CD4-positive, alpha-beta T cell (primary cell): ENCODE data around the gene OR1N1. TPM values are rescaled to one million over a fixed set of nuclear protein-coding genes. Genes with fewer than 3 reads are reported as not detected.

Source experiments
- ATAC-seq: fragments of 200-7000 bp; cut with Tn5 transposase; one replicate; pipeline ENCODE4 v1.10.0; 2022; ENCODE audit warnings: mild to moderate bottlenecking; ENCODE audit not compliant: poor library complexity
- CTCF ChIA-PET: fragments of 350-600 bp; sonication (Branson Sonifier 250); formaldehyde crosslinking; loops from one replicate; lab custom pipeline; 2021; ENCODE audit warnings: antibody characterized with exemption, inconsistent platforms; lab: Charles Lee
- POLR2A ChIA-PET: fragments of 350-600 bp; sonication (Branson Sonifier 250); formaldehyde crosslinking; loops from one replicate; lab custom pipeline; 2021; ENCODE audit warnings: antibody characterized with exemption, inconsistent platforms; lab: Charles Lee
- DNase-seq, 14 experiments: peaks; one replicate each; pipeline ENCODE4 v3.0.0-alpha.2; 2013 to 2020; ENCODE audit warnings: mixed read lengths in 2 of 14
- H3K27ac ChIP-seq, 2 donors: one replicate each; pipeline versions ENCODE4 v1.5.1 to v1.7.0; 2013; ENCODE audit warnings: low read length in 2 of 2, low read depth in 1 of 2, mild to moderate bottlenecking in 1 of 2
- H3K27me3 ChIP-seq, 2 experiments: 1 replicate in 1 of 2; 2 replicates in 1 of 2; pipeline versions ENCODE4 v1.6.1 to v1.7.0; 2013; ENCODE audit warnings: low read length in 2 of 2, control low read depth in 1 of 2, mild to moderate bottlenecking in 1 of 2, moderate library complexity in 1 of 2; ENCODE audit not compliant: insufficient read depth in 2 of 2, control insufficient read depth in 1 of 2
- H3K36me3 ChIP-seq: one replicate; pipeline ENCODE4 v1.6.1; 2013; ENCODE audit warnings: low read length, control low read depth; ENCODE audit not compliant: insufficient read depth
- H3K4me1 ChIP-seq: one replicate; pipeline ENCODE4 v1.6.1; 2013; ENCODE audit warnings: low read length, control low read depth; ENCODE audit not compliant: insufficient read depth
- H3K4me3 ChIP-seq: one replicate; pipeline ENCODE4 v1.5.1; 2013; ENCODE audit warnings: mild to moderate bottlenecking, low read length, moderate library complexity
- H3K9me3 ChIP-seq, 2 experiments: 1 replicate in 1 of 2; 2 replicates in 1 of 2; pipeline versions ENCODE4 v1.6.1 to v1.7.0; 2013; ENCODE audit warnings: low read length in 2 of 2, mild to moderate bottlenecking in 2 of 2, control low read depth in 1 of 2, moderate library complexity in 1 of 2; ENCODE audit not compliant: control insufficient read depth in 1 of 2, insufficient read depth in 1 of 2
- H3K27ac Mint-ChIP-seq: one replicate; pipeline ENCODE4 v1.8.0; 2020; ENCODE audit warnings: mixed read lengths
- H3K27me3 Mint-ChIP-seq: one replicate; pipeline ENCODE4 v1.8.0; 2021; ENCODE audit warnings: mixed read lengths
- H3K36me3 Mint-ChIP-seq: one replicate; pipeline ENCODE4 v1.8.0; 2021; ENCODE audit warnings: low read depth, mixed read lengths
- H3K4me1 Mint-ChIP-seq: one replicate; pipeline ENCODE4 v1.8.0; 2021; ENCODE audit warnings: low read depth, mixed read lengths
- H3K4me3 Mint-ChIP-seq: one replicate; pipeline ENCODE4 v1.8.0; 2020; ENCODE audit warnings: mild to moderate bottlenecking, mixed read lengths
- H3K9me3 Mint-ChIP-seq: one replicate; pipeline ENCODE4 v1.8.0; 2020; ENCODE audit warnings: mixed read lengths
- intact Hi-C, 2 experiments: fragments of 100-400 bp; cut with DNase I in 1 of 2; cut with micrococcal nuclease in 1 of 2; formaldehyde crosslinking; loops; one replicate each; pipeline versions ENCODE4 v1.15.1 to v1.9.0; 2023 to 2025; cut with DNase I, micrococcal nuclease
- total RNA-seq, 174 experiments: library from RNA in 2 of 174; stranded (reverse) in 2 of 174; gene quantifications; one replicate each; pipeline ENCODE4 v1.2.3 and lab custom pipeline; 2021 to 2026
- TF ChIP-seq, protein P1 (sequence below): fragments of 200-600 bp; IDR thresholded peaks from one replicate; pipeline ENCODE4 v1.8.0; 2022; ENCODE audit warnings: antibody characterized with exemption, mild to moderate bottlenecking

Gene OR1N1
- total RNA-seq, 2 experiments from 2014 or later, result not detected

DNA sequence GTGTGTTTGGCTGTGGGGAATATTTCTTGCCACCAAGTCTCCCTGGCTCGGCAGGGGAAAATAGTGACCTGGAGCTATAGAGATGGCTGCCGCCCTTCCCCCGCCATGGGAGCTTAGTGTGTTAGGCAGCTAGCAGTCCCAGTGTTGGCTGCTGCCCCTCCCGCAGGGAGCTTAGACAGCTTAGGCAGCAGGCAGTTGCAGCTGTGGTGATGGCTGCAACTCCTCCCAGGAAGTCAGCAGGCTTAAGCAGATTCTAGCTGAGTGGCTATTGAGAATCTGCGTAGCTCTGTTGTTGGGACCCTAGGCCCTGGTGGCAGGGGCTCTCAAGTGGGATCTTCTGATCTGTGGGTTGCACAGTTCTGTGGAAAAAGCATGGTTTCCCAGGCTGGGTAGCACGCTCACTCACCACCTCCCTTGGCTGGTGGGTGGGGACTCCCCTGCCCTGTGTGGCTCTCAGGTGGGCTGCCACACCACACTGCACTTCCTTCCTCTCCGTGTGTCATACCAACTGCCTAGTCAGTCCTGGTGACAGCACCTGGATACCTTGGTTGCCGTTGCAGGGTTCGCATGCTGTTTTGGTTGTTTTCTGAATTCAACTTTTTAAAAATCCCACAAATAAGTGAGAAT, 35.2 kb upstream of the OR1N1 start:
- no peaks in the 10 kb centered on the region for H3K4me1 ChIP-seq
- no peak overlapping the region for H3K4me3 Mint-ChIP-seq
- peaks cover 10% of the 10 kb centered on the region for H3K9me3 Mint-ChIP-seq
- intact Hi-C loops, result no loop called here
- POLR2A ChIA-PET, result no interaction called here
- H3K9me3 ChIP-seq, result peaks cover 0 to 5% of the 10 kb centered on the region in 2 experiments
- CTCF ChIA-PET, result no interaction called here
- no peaks in the 10 kb centered on the region for H3K4me1 Mint-ChIP-seq
- no peak overlapping the region for H3K4me3 ChIP-seq
- ATAC-seq (no peak), DNase-seq (no peak)
- no peaks in the 10 kb centered on the region for H3K36me3 Mint-ChIP-seq
- TF ChIP-seq, protein P1, sequence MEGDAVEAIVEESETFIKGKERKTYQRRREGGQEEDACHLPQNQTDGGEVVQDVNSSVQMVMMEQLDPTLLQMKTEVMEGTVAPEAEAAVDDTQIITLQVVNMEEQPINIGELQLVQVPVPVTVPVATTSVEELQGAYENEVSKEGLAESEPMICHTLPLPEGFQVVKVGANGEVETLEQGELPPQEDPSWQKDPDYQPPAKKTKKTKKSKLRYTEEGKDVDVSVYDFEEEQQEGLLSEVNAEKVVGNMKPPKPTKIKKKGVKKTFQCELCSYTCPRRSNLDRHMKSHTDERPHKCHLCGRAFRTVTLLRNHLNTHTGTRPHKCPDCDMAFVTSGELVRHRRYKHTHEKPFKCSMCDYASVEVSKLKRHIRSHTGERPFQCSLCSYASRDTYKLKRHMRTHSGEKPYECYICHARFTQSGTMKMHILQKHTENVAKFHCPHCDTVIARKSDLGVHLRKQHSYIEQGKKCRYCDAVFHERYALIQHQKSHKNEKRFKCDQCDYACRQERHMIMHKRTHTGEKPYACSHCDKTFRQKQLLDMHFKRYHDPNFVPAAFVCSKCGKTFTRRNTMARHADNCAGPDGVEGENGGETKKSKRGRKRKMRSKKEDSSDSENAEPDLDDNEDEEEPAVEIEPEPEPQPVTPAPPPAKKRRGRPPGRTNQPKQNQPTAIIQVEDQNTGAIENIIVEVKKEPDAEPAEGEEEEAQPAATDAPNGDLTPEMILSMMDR, result no peak
- peaks cover 0 to 2% of the 10 kb centered on the region in 2 experiments for H3K27me3 ChIP-seq
- no peak overlapping the region for H3K27ac Mint-ChIP-seq
- H3K27ac ChIP-seq, result no peak overlapping the region
- peaks cover 20% of the 10 kb centered on the region for H3K27me3 Mint-ChIP-seq
- H3K36me3 ChIP-seq, result no peaks in the 10 kb centered on the region

DNA sequence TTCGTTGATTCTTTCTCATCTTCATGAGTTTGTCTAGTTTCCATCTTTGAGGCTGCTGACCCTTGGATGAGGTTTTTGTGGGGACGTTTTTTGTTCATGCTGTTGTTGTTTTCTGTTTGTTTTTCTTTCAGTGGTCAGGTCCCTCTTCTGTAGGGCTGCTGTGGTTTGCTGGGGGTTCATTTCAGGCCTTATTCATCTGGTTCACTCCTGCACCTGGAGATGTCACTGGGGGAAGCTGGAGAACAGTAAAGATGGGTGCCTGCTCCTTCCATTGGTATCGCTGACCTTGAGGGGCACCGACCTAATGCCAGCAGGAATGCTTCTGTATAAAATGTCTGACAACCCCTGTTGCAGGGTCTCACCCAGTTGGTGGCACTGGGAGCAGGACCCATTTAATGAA, 34.4 kb upstream of the OR1N1 start:
- ATAC-seq (no peak), DNase-seq (no peak)
- no peaks in the 10 kb centered on the region for H3K4me1 ChIP-seq
- H3K9me3 Mint-ChIP-seq, result peaks cover 10% of the 10 kb centered on the region
- H3K36me3 Mint-ChIP-seq, result no peaks in the 10 kb centered on the region
- H3K4me1 Mint-ChIP-seq, result no peaks in the 10 kb centered on the region
- peaks cover 0 to 5% of the 10 kb centered on the region in 2 experiments for H3K9me3 ChIP-seq
- peaks cover 20% of the 10 kb centered on the region for H3K27me3 Mint-ChIP-seq
- no peaks in the 10 kb centered on the region for H3K36me3 ChIP-seq
- peaks cover 0 to 2% of the 10 kb centered on the region in 2 experiments for H3K27me3 ChIP-seq
- intact Hi-C loops, result no loop called here
- ChIA-PET CTCF (no interaction called here), POLR2A (no interaction called here)
- no peak overlapping the region for H3K27ac ChIP-seq
- H3K4me3 ChIP-seq, result no peak overlapping the region
- H3K27ac Mint-ChIP-seq, result no peak overlapping the region
- no peak overlapping the region for H3K4me3 Mint-ChIP-seq
- TF ChIP-seq, protein P1, result no peak

DNA sequence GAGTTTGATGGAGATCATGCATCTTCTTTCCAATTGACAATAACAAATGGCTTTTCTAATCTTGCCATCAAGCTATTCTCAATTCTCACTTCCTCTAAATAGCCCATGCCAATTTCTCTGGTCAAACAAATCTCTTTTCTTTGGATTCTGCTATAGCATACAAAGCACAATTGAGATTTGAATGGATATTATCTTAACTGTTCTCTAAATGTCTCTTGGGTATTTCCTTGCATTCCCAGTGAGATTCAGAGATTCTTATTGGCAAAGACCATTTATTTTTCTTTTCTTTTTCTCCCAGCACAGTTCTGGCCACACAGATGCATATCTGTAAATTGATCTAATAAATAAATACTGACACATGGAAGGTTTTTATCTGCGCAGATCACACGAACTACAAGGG, 25.7 kb upstream of the OR1N1 start, which contains the start of gene OR1N2:
TSS of gene OR1N2 (plus strand) at position 301 of the 400 bp plus-strand sequence. CDS start 100 bp downstream, outside the sequence.
- no peaks in the 10 kb centered on the region for H3K36me3 ChIP-seq
- intact Hi-C loops, result no loop called here
- ChIA-PET POLR2A (no interaction called here), CTCF (no interaction called here)
- no peaks in the 10 kb centered on the region for H3K4me1 Mint-ChIP-seq
- TF ChIP-seq, protein P1, result no peak
- H3K9me3 ChIP-seq, result no peaks in the 10 kb centered on the region
- DNase-seq, result no peak
- H3K27ac ChIP-seq, result no peak within 1 kb of the TSS
- no peak within 1 kb of the TSS for H3K4me3 Mint-ChIP-seq
- no peak within 1 kb of the TSS for H3K27ac Mint-ChIP-seq
- ATAC-seq, result no peak
- H3K4me3 ChIP-seq, result no peak within 1 kb of the TSS
- H3K27me3 Mint-ChIP-seq, result peaks cover 43% of the 10 kb centered on the region
- H3K4me1 ChIP-seq, result no peaks in the 10 kb centered on the region
- H3K9me3 Mint-ChIP-seq, result no peaks in the 10 kb centered on the region
- H3K27me3 ChIP-seq, result peaks cover 0 to 13% of the 10 kb centered on the region in 2 experiments
- H3K36me3 Mint-ChIP-seq, result no peaks in the 10 kb centered on the region
